ENCODE results near the gene TFF3. TPM values are rescaled to one million over a fixed set of nuclear protein-coding genes. Genes with fewer than 3 reads are reported as not detected.

The TFF3 gene
- total RNA-seq, 1 donor from 2014 or later = 2.3 TPM

DNA sequence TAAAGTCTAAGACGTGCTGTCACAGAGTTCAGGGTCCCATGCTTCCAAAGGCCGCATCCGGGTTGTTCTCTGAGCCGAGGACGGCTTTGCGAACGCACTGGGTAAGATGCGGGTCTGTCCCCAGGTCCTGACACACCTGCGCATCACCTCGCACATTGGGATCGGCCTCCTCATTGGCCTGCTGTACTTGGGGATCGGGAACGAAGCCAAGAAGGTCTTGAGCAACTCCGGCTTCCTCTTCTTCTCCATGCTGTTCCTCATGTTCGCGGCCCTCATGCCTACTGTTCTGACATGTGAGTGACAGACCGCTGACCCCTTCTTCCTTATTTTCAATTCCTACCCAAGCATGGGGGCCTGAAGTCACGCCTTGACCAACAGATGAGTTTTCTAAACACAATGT is 25.3 kb downstream of the TFF3 start:
- no peak for ATAC-seq

DNA sequence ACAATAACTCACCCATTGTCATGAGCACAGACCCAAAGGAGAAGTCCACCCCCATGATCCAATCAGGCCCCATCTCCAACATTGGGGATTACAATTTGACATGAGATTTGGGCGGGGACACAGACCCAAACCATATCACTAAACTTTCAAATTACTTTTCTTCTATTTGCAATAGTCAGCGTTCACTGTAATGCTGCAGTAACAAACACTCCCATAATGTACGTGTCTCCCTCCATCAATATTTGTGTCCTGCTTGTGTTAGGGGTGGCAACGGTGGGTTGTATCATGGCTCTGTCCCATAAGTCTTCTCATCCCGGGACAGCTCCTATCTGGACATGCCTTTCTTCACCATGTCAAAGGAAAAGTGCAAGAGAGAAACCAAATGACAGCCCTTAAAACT is 26.2 kb downstream of the TFF3 start:
- ATAC-seq = no peak

DNA sequence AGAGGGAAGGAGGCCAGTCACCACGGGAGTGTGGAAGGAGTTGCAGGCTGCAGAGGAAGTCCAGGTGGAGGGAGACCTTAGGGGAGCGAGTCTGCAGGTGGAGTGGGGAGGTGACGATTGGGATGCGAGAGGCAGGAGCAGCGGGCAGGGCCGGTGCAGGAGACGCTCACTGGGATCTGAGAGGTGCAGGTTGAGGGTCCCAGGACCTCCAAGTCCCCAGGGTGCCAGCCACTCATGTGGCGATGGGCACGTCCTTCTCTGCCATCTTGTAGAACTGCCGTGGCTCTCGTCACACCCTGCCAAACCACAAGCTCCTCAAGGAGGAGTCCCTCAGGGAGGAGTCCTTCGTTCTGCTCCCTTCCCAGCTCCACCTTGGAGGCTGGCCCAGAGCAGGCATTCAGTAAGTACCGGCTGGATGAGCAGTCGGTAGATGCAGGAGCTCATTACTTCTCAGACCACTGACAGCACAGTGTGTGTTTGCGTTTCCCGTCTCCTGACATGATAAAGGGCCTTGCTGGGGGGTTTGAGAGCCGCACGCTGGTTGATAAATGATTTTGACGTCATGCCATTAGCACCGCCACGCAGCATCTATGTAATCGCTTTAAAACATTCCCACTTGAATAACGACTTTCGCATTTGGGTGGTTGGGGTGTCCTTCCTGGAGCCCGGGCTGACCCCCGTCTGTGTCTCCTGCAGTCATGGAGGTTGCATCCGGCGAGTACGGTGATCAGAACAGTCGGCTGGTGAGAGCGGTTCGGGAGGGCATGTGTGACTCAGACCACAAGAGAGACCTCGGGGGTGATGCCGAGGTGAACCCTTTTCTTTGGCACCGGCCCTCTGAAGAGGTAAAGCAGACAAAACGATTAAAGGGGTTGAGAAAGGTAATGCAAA is 27.8 kb downstream of the TFF3 start:
- ATAC-seq = no peak

DNA sequence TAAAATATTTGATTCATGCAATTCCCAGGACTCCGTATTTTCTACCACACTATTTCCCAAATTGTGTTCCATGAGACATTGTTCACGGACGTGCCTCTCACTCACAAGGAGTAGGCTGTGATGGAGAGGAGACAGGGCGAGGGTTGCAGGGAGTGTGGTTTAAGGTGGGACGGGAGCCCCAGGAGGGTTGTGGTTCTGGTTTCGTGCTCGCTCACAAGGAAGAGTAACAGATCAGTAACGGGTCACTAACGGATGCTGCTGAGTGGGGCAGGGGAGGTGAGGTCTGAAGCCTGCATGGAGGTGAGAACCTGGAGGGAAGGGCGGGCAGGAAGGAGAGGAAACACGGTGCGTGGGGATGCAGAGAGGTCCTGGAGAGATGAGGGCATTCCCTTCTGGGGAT is 28.8 kb downstream of the TFF3 start:
- ATAC-seq = no peak

DNA sequence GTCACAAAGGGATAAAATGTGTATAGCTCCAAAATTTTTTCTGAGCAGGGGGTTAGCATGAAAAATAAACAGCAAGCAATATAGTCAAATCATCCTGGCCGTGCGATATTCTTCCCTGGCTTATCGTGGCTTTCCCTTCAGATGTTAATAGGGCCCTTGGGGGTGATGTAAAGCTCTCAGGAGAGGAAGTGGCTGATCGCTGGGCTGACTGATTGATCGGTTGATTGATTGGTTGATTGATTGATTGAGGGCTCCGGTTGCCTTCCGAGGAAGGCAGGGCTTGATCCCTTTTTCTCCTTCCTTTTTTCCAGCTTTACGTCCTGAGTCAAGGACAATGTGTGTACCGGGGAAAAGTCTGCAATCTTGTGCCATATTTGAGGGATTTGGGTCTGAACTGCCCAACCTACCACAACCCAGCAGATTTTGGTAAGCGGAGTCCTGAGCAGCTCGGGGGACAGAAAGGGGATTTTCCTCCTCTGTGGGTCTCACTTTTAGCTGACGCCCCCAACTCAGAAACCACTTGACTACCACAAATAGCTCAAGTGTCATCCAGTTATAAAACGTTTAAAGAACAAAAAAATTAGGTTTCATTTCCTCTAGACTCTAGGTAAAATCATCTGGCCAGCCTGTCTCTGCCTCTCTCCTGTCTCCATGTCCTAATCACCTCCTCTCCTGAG is 29.5 kb downstream of the TFF3 start:
- no peak for ATAC-seq

DNA sequence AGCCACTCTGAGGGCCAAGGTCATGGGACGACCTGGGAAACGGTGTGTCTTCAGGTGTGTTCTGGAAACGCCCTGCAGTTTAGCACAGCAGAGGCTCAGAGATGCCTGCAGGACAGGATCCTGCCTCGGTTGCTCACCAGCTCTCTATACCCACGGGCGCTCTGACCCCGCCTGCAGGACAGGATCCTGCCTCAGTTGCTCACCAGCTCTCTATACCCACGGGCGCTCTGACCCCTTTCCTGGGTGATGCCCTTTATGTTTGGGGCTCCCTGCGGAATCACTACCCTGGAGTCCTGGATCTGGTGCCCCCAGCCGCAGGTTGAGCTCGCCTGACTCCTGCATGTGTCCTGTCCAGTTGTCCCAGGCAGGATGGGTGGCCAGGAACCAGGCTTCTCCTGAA is 32.5 kb downstream of the TFF3 start:
- no peak for ATAC-seq

DNA sequence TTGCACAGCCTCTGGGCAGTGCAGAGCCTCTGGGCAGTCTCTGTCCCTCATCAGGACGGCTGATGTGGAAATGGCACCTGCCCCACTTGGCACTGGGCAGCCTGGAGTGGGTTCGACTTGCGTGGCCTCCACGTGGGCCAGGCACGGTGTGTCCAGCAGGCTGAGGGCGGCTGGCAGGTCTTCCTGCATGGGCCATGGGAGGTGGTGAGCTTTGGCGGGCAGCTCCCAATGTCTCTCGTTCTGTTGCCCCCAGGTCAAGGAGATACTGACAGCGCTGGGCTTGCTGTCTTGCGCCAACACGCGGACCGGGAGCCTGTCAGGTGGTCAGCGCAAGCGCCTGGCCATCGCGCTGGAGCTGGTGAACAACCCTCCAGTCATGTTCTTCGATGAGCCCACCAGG is 33.2 kb downstream of the TFF3 start:
- ATAC-seq = no peak

DNA sequence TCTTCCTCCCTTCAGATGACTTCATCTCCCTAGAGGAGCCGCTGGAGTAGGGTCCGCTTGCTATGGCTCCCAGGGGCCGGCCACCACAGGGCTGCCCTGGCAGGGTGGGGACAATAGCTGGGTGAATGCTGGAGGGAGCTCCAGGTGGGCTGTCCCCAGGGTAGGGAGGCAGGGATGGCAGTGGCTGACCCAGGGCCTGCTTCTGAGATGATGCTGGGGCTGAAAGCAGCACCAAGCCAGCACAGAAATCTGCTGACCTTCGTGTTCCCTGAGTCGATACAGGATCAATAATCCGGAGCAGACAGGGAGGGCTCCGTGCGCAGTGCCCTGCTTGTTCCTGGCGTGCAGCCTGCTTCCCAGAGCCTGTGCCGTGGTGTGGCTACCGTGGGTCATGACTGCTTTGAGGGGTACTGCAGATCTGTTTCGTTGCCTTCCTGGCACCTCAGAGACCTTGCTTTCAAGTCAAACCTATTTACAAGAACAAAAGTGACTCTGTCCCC is 34.0 kb downstream of the TFF3 start:
- no peak for ATAC-seq

DNA sequence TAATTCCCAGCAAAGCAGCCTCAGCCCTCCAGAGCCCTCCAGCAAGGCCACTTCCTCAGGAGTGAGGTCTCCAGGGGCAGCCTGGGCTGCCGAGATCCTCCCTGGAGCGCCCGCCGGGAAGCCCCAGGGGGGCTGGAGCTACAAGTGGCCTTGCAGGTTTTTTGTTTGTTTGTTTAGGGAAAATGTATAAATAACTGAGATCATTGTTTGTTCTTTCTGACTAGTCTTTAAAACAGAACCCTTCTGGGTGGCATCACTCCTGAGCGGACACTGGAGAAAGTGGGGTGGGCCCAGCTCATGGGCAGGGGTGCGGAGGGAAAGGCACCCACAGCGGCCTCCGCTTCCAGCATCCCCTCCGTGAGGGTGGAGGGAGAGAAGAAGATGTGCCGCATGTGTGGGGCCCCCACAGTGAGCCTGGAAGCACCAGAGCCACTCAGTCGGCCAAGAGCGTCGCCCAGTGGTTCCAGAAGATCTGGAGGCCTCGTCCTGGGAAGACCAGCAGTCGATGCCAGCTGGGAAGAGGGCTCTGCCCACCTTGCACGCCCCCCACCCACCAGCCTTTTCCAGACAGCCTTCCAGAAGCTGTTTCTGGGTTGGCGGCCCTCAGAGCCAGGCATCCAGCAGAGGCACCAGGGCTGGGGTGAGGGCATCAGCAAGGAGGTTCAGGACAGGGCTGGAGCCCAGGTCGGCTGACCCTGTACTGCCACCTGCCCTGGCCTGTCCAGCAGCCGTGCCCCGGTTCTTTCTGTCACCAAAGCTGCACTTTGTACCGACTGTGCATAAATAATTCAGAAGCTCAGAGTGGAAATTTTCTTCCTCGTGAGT is 34.6 kb downstream of the TFF3 start:
- ATAC-seq = no peak

DNA sequence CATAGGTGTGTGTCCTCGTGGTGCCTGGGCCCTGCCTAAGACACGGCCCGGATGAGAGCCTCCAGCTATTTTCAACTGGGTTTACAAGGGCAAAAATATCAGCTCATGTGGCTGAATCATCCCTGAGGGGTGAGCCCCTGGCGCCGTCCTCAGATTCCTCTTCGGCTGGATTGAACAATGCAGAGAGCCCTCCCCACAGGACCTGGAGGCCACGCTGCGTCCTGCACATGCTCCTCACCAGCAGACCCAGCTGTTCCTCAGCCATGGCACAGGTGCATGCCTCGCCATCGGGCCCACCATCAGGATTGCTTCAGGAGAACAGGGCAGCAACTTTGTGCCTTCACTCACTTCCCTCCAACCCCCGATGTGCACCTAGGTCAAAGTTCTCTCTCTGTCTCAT is 35.3 kb downstream of the TFF3 start:
- ATAC-seq = no peak

DNA sequence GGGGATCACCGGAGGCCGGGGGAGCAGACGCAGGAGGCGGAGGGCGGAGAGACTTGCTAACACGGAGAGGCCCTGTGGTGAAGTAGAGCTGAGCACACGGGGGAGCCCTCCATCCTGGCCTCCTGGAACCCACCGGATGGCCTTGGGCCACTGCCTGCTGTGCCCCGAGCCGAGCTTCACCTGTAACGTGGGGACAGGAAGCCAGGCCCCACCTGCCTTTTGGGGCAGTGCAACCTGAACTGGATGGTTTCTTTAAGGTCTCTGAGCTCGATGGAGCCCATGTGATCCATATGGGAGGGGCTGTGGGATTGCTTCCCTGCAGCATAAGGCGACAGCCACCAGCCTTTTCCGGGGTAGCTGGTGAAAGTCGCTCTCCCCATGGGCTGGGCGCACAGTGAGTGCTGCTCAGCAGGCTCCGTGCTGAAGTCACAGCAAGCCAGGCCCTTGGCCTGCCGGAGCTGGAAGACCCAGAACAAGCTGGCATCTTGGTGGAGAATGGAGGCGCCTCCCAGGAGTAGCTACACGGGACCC is 35.8 kb downstream of the TFF3 start:
- no peak for ATAC-seq

DNA sequence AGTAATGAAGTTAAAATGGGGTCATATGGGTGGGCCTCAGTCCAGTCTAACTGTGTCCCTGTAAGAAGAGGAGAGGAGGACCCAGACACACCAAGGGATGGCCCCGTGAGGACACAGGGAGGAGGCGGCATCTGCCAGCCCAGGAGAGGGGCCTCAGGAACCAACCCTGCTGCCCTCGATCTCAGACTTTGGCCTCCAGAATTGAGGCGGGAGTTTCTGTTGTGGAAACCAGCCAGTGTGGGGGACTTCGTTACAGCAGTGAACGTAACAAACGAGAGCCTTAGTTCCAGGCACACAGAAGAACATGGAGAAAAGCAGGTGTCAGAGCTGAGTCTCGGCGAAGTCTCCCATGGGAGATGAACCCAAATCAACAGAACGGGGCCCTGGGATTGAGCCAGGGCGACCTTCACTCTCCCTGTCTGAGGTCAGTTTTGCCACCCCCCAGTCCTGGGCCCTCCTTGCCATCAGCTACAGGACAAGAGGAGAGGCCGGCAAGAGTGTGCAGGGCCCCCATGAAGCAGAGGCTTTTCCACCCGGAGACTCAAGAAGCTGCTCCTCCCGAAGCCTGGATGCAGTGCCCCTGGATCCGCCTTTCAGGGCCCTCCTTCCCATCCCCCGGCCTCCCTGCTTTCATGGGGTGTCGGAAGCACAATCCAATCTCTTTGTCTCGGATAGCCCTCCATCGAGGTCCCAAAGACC is 36.6 kb downstream of the TFF3 start:
- no peak for ATAC-seq

DNA sequence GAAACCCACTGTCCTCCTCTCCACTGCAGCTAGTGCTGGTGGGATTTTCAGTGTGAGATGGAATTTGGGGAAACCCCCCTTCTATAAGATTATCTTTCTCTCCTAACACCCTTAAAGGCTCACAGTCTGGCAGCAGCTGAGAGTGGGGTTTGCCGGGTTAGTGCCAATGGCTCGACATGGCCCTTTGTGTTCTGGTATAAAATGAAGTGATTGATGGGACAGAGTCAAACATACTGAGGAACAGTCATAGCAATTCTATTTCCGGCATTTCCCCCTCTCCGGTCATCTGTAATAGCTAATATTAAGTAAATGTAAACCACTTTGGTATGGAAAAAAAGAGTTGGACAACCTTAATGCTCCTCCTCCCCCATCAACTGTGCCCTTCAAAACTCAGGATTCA is 37.6 kb downstream of the TFF3 start:
- no peak for ATAC-seq

DNA sequence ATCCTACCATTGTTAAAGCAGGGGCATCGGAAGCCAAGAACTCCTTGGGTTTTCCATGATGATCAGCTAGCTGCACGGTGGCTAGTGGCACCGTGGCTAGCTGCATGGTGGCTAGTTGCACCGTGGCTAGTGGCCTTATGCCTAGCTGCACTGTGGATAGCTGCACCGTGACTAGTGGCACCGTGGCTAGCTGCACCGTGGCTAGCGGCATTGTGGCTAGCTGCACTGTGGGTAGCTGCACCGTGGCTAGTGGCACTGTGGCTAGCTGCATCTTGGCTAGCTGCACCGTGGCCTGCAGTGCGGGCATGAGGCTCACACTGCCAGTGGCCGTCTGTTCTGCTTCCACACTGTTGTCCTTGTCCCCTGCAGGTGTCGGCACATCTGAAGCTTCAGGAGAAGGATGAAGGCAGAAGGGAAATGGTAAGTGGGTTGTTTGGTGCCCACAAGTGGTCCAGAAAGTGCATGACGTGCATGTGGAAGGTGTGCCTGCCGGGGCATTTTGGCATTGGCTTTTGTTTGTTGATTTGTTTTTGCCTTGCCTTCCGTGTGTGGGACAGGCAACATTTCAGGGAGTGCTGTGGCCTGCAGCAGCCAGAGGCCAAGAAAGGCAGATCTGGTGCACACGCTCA is 38.6 kb downstream of the TFF3 start:
- ATAC-seq = no peak

DNA sequence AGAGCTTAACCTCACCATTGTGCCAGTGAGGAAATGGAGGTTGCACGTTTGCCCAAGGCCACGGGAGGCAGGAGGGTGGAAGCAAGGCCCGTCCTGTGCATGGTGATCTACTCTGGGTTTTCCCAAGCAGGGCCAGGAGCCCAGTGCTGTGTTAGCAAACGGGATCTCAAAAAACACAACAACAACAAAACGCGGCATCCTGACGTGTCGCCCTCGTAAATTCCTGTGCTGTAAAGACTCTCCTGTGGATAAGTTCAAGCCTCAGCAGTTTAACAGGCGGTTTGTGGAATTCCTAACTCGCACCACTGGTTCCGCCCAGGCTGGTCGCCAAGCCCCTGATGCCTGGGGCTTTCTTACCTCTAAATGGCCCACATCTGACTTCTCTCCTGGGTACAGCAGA is 39.1 kb downstream of the TFF3 start:
- ATAC-seq = no peak

DNA sequence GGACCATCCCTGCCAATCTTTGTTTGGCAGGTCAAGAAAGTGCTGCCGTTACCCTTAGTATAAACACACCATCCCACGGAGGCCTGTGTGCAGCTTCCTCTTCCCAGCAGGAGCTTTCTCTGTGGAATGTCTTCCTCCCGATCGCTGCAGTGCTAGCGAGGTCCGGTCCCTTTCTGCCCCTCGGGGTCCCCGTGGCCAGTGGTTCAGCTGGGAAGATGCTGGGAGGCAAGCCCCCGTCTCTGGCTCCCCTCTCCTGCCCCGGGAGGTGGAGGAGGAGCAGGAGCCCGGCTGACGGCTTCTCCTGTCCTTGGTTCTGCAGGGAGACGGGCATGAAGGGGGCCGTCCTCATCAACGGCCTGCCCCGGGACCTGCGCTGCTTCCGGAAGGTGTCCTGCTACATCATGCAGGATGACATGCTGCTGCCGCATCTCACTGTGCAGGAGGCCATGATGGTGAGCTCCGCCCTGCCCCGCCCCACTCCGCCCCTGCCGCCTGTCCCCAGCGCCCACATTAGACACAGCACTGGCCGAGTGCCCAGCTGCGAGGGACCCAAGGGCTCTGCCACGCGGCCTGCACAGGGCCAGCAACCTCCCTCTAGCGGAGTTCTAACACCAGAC is 42.1 kb downstream of the TFF3 start:
- no peak for ATAC-seq

DNA sequence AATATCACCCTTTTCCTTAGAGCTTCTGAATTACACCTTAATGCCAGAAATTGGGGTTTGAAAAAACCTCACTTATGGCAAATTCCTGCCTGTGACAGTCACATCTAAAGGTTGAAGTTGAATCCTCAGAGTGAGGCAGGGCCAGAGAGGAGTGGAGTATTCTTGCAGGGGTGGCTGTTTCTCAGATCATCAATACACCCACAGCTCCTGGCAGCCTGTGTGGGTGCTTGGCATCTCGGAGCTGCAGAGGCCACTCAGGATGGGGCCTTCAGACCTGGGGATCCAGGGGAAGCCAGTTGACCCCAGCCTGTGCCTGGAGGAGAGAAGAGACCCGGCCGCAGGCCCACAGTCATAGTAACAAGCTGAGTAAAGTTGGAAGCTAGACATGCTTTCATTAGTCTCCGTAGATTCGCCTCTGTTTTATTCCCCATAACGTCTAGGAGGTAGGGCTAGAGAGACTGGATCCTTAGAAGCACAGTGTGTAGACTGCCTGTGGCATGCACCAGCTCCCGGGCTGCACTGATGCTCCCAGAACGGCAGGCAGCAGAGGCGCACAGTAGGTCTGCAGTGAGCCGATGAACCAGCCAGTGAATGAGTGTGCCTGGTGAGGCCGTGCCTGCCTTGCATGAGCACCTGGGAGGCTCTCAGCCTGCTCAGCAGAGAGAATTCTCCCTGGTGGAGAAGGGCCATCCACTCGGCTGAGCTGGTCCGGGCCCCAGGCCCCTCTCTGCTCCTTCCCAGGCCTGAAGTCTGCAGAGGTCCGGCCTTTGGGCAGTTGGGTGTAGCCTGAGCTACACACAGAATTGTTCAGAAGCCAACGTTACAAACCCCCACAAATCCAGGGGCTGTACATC is 42.9 kb downstream of the TFF3 start:
- ATAC-seq = no peak

DNA sequence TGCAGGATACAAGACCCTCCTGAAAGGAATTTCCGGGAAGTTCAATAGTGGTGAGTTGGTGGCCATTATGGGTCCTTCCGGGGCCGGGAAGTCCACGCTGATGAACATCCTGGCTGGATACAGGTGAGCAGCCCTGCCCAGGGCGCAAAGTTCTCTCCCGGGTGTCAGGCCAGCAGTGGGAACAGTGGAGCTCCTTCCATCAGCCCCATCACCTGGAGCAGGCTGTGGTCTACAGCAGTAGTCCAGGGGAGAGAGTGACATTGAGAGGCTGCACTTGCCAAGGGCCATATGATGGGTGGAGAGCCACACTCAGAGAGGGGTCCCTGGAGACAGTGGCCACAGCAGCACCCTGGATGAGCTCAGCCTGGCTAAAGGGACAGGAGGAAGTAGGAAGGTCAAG is 44.1 kb downstream of the TFF3 start:
- no peak for ATAC-seq

DNA sequence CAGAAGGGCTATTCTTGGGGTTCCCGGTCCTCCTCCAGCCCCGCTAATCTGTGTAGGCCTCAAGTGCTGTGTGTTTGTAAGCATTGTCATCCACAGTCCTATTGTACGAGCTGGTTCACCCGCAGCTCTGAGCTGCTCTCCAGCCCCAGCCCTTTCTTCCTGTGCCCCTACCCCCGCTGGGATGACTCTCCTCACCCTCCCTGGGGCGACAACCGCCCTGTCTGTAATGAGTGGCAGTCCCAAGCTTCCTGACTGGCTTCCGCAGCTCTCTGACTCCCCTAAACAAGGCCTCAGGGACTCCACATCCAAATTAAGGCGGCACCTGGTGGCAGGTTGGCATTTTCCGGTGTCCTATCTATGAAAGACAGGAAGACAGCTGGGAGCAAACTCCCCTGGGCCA is 45.8 kb downstream of the TFF3 start:
- no peak for ATAC-seq

DNA sequence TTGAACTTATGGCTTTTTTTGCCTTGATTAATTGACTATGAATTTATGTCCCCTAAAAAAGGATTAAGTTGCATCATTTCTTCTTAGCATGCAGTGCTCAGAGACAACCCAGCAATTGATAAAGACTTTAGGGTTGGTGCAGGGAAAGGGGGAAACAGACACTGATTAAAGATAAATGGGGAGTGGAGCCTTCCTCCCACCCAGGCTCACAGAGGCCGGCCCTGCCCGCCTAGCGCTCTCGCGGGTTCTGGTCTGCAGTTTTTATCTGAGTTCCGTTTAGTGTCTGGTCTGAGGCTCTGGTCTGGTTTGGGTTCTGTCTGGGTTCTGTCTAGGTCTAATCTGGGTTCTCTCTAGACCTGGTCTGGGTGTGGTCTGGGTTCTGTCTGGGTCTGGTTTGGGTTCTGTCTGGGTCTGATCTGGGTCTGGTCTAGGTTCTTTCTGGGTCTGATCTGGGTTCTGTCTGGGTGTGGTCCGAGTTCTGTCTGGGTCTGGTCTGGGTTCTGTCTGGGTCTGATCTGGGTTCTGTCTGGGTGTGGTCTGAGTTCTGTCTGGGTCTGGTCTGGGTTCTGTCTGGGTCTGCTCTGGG is 48.1 kb downstream of the TFF3 start:
- no peak for ATAC-seq
